A549 (cell line): ENCODE measurements around the gene GNLY.

Experiments
- CEBPB ChIP-seq, 2 experiments: fragments of >200 bp in 1 of 2; sonication (Bioruptor Twin) in 1 of 2; formaldehyde crosslinking in 1 of 2; IDR thresholded peaks; 2 replicates each; pipeline ENCODE4 v1.6.1; 2012 to 2016
- CTCF ChIP-seq: fragments of >200 bp; sonication (Bioruptor Twin); formaldehyde crosslinking; IDR thresholded peaks from 3 replicates; pipeline ENCODE4 v1.5.1; 2016
- MAX ChIP-seq: IDR thresholded peaks from 2 replicates; pipeline ENCODE4 v1.6.1; 2012
- NR3C1 ChIP-seq: fragments of >200 bp; sonication (Bioruptor Twin); formaldehyde crosslinking; IDR thresholded peaks from 3 replicates; pipeline ENCODE4 v1.6.1; 2017

DNA sequence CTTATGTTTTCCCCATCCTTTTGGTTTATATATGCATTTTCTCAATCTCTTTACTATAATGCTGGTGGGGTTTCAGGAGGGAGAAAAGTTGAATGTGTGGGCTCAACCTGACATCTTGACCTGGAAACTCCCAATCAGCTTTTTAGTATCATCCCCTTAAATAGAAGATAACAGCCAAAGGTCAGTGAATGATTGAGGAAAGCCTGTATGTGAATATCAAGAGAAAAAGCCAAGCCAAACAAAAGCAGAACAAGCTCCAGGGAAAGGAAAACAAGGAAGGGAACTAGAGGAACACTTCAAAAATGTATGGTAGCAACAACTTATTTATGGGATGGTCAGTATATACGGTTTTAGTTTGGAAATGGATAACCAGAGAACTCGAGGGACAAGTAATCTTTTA, 31.3 kb downstream of the GNLY start:
- TF ChIP-seq MAX, result no peak
- no peak for TF ChIP-seq CTCF
- no peak for TF ChIP-seq CEBPB (IDR thresholded peaks at IDR 0.05)
- no peak for TF ChIP-seq NR3C1
